T-cell (primary cell): ENCODE data around the gene LIFR. TPM values are rescaled to one million over a fixed set of nuclear protein-coding genes. Genes with fewer than 3 reads are reported as not detected.

Experiments used
- ATAC-seq, 4 experiments: fragments of 200-7000 bp in 3 of 4; fragments of 150-1000 bp in 1 of 4; cut with Tn5 transposase; replicated peaks in 1 of 4; 1 replicate in 3 of 4; 2 replicates in 1 of 4; pipeline ENCODE4 v1.10.0; 2021; ENCODE audit warnings: moderate library complexity in 3 of 4, mild to moderate bottlenecking in 2 of 4, moderate number of reproducible peaks in 1 of 4
- CTCF ChIA-PET, 2 donors: fragments of 300-600 bp; sonication (Branson Sonifier 250); formaldehyde crosslinking; loops; one replicate each; lab custom pipeline; 2022; ENCODE audit warnings: antibody characterized with exemption in 2 of 2; lab: Charles Lee
- POLR2A ChIA-PET, 2 donors: fragments of 300-600 bp; sonication (Branson Sonifier 250); formaldehyde crosslinking; loops; one replicate each; lab custom pipeline; 2022; ENCODE audit warnings: antibody characterized with exemption in 2 of 2; lab: Charles Lee
- DNase-seq, 35 experiments: peaks; one replicate each; pipeline versions ENCODE4 v3.0.0 to v3.0.0-alpha.2; 2013 to 2023
- H3K27ac ChIP-seq: one replicate; pipeline ENCODE4 v1.5.1; 2013; ENCODE audit warnings: low read length
- H3K27me3 ChIP-seq, 2 experiments: replicated peaks in 1 of 2; 1 replicate in 1 of 2; 2 replicates in 1 of 2; pipeline versions ENCODE4 v1.6.1 to v1.7.0; 2013; ENCODE audit warnings: low read length in 1 of 2, mixed read lengths in 1 of 2; ENCODE audit not compliant: control insufficient read depth in 2 of 2, insufficient read depth in 2 of 2; ENCODE audit errors: extremely low read depth in 1 of 2
- H3K36me3 ChIP-seq, 2 donors: 1 replicate in 1 of 2; 2 replicates in 1 of 2; pipeline versions ENCODE4 v1.6.1 to v1.7.0; 2013; ENCODE audit warnings: low read length in 1 of 2; ENCODE audit not compliant: control insufficient read depth in 2 of 2, insufficient read depth in 1 of 2; ENCODE audit errors: extremely low read depth in 1 of 2
- H3K4me1 ChIP-seq, 2 experiments: 1 replicate in 1 of 2; 2 replicates in 1 of 2; pipeline versions ENCODE4 v1.6.1 to v1.7.0; 2013; ENCODE audit warnings: low read length in 2 of 2, mixed read lengths in 1 of 2; ENCODE audit not compliant: insufficient read depth in 2 of 2, control insufficient read depth in 1 of 2; ENCODE audit errors: extremely low read depth in 1 of 2
- H3K4me3 ChIP-seq, 2 donors: 1 replicate in 1 of 2; 2 replicates in 1 of 2; pipeline versions ENCODE4 v1.5.1 to v1.7.0; 2013; ENCODE audit warnings: mild to moderate bottlenecking in 2 of 2, low read length in 1 of 2, moderate library complexity in 1 of 2; ENCODE audit not compliant: control insufficient read depth in 1 of 2; ENCODE audit errors: extremely low read depth in 1 of 2
- H3K9me3 ChIP-seq: 2 replicates; pipeline ENCODE4 v1.7.0; 2013
- H3K27ac Mint-ChIP-seq, 2 donors: one replicate each; pipeline ENCODE4 v1.8.0; 2020 to 2021; ENCODE audit warnings: mild to moderate bottlenecking in 2 of 2, mixed read lengths in 2 of 2
- H3K27me3 Mint-ChIP-seq, 2 donors: one replicate each; pipeline ENCODE4 v1.8.0; 2021 to 2022; ENCODE audit warnings: mixed read lengths in 2 of 2
- H3K36me3 Mint-ChIP-seq: one replicate; pipeline ENCODE4 v1.8.0; 2021; ENCODE audit warnings: mixed read lengths
- H3K4me1 Mint-ChIP-seq, 3 donors: one replicate each; pipeline ENCODE4 v1.8.0; 2020 to 2022; ENCODE audit warnings: mixed read lengths in 3 of 3, mild to moderate bottlenecking in 1 of 3
- H3K4me3 Mint-ChIP-seq, 3 donors: one replicate each; pipeline ENCODE4 v1.8.0; 2020 to 2022; ENCODE audit warnings: mild to moderate bottlenecking in 3 of 3, mixed read lengths in 3 of 3, moderate library complexity in 3 of 3
- H3K9me3 Mint-ChIP-seq, 3 donors: one replicate each; pipeline ENCODE4 v1.8.0; 2020 to 2022; ENCODE audit warnings: mixed read lengths in 3 of 3
- WGBS: methylation state at CpG from one replicate; pipeline ENCODE4 v1.1.5; 2013; ENCODE audit warnings: missing lambda C conversion rate; ENCODE audit not compliant: insufficient coverage; 5-methylcytosine and 5-hydroxymethylcytosine counted together
- total RNA-seq, 35 experiments: library from RNA in 6 of 35; stranded (reverse) in 6 of 35; fragments of 120-200 nt in 1 of 35; gene quantifications; one replicate each; pipeline versions ENCODE4 v1.2.1 to v1.2.4 and lab custom pipeline; 2013 to 2026

LIFR gene
- total RNA-seq, 5 donors from 2014 or later (not counting 1 experiment from before 2014, with no cell fraction given), result 0.12 to 1.2 (median 0.66) TPM; not detected in 1

- H3K27ac Mint-ChIP-seq, result no peak overlapping the region
- no peak overlapping the region for H3K27ac ChIP-seq
These were observed 925 bp downstream of the LIFR start for GRCh38 chr5:38555354-38556087.

DNA sequence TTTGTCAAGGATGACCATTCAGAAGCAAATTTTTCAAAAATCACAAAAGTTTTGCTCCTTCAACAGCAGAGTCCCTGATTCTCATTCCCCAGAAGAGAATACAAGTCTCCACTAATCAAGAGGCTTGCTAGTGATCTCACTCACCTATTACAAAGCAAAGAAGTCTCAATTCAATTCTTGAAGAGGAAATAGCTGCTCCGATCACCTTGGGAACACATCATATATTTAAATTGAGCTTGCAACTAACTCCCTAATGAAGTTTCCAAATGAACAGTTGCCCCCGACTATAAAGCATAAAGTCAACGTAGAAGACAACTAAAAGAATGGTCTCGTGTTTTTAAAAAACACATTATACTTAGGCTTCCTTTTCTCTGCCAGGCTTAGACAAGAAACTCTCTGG lies 1.6 kb downstream of the LIFR start:
- peak overlapping the region in 1 of 3 donors; percentile 81 for H3K4me3 Mint-ChIP-seq
- WGBS, result no CpG with 5 or more reads among the region's 4 CpGs
- ATAC-seq, result no peak

More at GRCh38 chr5:38555354-38556087, 925 bp downstream of the LIFR start:
- WGBS, result no CpG with 5 or more reads among the region's 11 CpGs
- H3K4me3 ChIP-seq, result peak overlapping the region in 1 of 2 donors; percentile 2
- H3K27me3 Mint-ChIP-seq, result peaks cover 51 to 60% of the 10 kb centered on the region in 2 donors
- H3K9me3 Mint-ChIP-seq, result no peaks in the 10 kb centered on the region
- H3K36me3 Mint-ChIP-seq, result no peaks in the 10 kb centered on the region
- CTCF ChIA-PET, result no interaction called here
- DNase-seq, result no peak
- H3K4me1 ChIP-seq, result peaks cover 2 to 13% of the 10 kb centered on the region in 2 experiments
- H3K9me3 ChIP-seq, result no peaks in the 10 kb centered on the region
- POLR2A ChIA-PET, result no interaction called here
- H3K4me1 Mint-ChIP-seq, result peaks cover 14 to 18% (median 17%) of the 10 kb centered on the region in 3 donors
- peak overlapping the region; percentile 62 to 82 (median 81) for H3K4me3 Mint-ChIP-seq
- ATAC-seq, result no peak
- peaks cover 11 to 18% of the 10 kb centered on the region in 2 experiments for H3K27me3 ChIP-seq
- no peaks in the 10 kb centered on the region for H3K36me3 ChIP-seq

DNA sequence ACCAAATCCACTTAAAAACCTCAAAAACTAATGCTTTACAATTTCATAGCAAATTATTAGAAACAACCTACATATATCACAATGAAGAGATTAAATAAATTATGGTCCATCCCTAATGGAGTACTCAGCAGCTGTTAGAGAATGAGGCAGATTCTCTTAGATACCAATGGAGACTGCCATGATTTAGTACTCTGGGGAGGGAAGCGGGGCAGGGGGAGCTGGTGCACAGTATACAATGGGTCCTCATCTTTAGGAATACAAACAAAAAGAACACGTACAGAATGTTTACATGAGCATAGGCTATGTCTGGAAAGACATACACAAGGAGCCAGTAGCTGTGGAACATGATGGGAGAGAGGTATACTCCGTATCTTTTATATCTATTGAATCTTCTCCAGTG lies 2.0 kb downstream of the LIFR start:
- no peak overlapping the region for H3K4me3 Mint-ChIP-seq
- POLR2A ChIA-PET, result no interaction called here
- CTCF ChIA-PET, result interaction anchor here in 1 of 2 donors (3.1 kb wide), 1 partner anchor 113 kb away, joined by 15 read pairs; no protein-coding TSS in a partner anchor

More for the DNA sequence above, 1.6 kb downstream of the LIFR start:
- ChIA-PET POLR2A (no interaction called here), CTCF (interaction anchor here in 1 of 2 donors (3.1 kb wide), 1 partner anchor 113 kb away, joined by 15 read pairs; no protein-coding TSS in a partner anchor)
- H3K9me3 Mint-ChIP-seq, result no peaks in the 10 kb centered on the region
- no peak for DNase-seq
- Histone ChIP-seq H3K4me3 (no peak overlapping the region), H3K27ac (no peak overlapping the region), H3K27me3 (peaks cover 11 to 18% of the 10 kb centered on the region in 2 experiments), H3K36me3 (no peaks in the 10 kb centered on the region), H3K4me1 (peaks cover 2 to 13% of the 10 kb centered on the region in 2 experiments), H3K9me3 (no peaks in the 10 kb centered on the region)
- H3K27ac Mint-ChIP-seq, result no peak overlapping the region
- no peaks in the 10 kb centered on the region for H3K36me3 Mint-ChIP-seq
- H3K27me3 Mint-ChIP-seq, result peaks cover 51 to 60% of the 10 kb centered on the region in 2 donors
- peaks cover 14 to 18% (median 17%) of the 10 kb centered on the region in 3 donors for H3K4me1 Mint-ChIP-seq

GRCh38 chr5:38553001-38553521 lies 3.4 kb downstream of the LIFR start:
- no peak for DNase-seq
- ChIA-PET CTCF (interaction anchor here (0.6 to 3.1 kb wide), 3 partner anchors 14 to 369 kb away, joined by 3 to 15 read pairs (median 3); no protein-coding TSS in a partner anchor), POLR2A (no interaction called here)
- ATAC-seq, result no peak
- WGBS, result 35% methylated on average over 1 of the region's 2 CpGs
- Histone ChIP-seq H3K4me1 (peaks cover 2 to 13% of the 10 kb centered on the region in 2 experiments), H3K36me3 (no peaks in the 10 kb centered on the region), H3K9me3 (no peaks in the 10 kb centered on the region), H3K4me3 (no peak overlapping the region), H3K27ac (no peak overlapping the region), H3K27me3 (peaks cover 9 to 18% of the 10 kb centered on the region in 2 experiments)
- Mint-ChIP-seq H3K4me1 (peaks cover 14 to 18% (median 17%) of the 10 kb centered on the region in 3 donors), H3K9me3 (no peaks in the 10 kb centered on the region), H3K27ac (no peak overlapping the region), H3K36me3 (no peaks in the 10 kb centered on the region), H3K4me3 (no peak overlapping the region), H3K27me3 (peaks cover 40 to 50% of the 10 kb centered on the region in 2 donors)

More for the DNA sequence above, 2.0 kb downstream of the LIFR start:
- peaks cover 14 to 18% (median 17%) of the 10 kb centered on the region in 3 donors for H3K4me1 Mint-ChIP-seq
- no peak overlapping the region for H3K27ac Mint-ChIP-seq
- DNase-seq (no peak), ATAC-seq (no peak)
- H3K27me3 Mint-ChIP-seq, result peaks cover 51 to 60% of the 10 kb centered on the region in 2 donors
- H3K27me3 ChIP-seq, result peaks cover 11 to 18% of the 10 kb centered on the region in 2 experiments
- H3K9me3 Mint-ChIP-seq, result no peaks in the 10 kb centered on the region
- H3K9me3 ChIP-seq, result no peaks in the 10 kb centered on the region
- no CpG with 5 or more reads among the region's 3 CpGs for WGBS
- no peaks in the 10 kb centered on the region for H3K36me3 ChIP-seq
- H3K27ac ChIP-seq, result no peak overlapping the region
- no peaks in the 10 kb centered on the region for H3K36me3 Mint-ChIP-seq
- H3K4me3 ChIP-seq, result no peak overlapping the region
- H3K4me1 ChIP-seq, result peaks cover 2 to 13% of the 10 kb centered on the region in 2 experiments

DNA sequence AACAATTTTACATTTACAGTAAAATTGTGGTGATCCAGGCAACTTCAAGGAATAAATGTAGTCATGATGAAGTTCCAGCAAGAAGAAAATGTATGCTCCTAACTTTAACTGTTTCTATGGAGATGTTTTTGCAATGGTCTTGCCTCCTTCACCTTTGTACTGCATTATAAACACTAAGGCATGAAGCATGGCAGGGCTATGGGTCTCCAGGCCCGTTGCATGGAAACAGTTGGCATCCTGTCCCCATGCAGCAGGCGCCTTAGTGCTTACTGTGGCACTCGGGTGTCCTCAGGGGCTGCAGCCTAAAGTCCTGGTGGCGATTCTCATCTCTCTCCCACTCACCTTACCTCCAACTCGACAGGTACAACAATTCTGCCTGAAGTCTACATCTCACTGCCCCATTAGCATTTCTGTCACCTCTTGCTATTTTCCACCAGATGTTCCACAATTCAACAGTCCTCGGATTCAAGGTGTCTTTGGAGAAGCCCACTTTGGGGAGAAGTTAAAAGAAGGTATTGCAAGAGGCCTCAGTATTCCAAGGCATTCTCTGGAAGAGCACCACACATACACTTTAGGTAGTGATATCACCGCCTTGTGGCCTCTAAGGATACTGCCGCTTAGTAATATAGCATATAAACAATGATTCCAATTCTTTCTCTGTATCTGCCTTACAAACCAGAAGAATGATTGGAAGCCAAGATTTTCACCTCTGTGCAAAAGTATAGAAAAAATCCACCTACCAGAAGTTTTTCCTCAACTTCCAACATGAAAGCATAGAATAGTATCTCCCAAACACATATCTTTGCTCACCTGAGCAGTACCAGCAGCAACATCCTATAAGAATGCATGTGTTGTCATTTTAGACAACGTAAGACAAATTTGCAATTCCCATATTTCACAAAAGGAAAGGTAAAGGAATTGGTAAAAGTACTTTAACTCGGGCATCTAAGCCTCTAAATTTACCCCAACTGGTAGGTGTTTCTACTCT lies 5.1 kb downstream of the LIFR start:
- no peak overlapping the region for H3K27ac ChIP-seq
- H3K27ac Mint-ChIP-seq, result no peak overlapping the region
- ATAC-seq (no peak), DNase-seq (peak in 1 of 35 experiments; percentile 26)
- H3K4me3 ChIP-seq, result no peak overlapping the region
- no peaks in the 10 kb centered on the region for H3K36me3 ChIP-seq
- no peak overlapping the region for H3K4me3 Mint-ChIP-seq
- peaks cover 9 to 10% of the 10 kb centered on the region in 2 experiments for H3K27me3 ChIP-seq
- POLR2A ChIA-PET, result no interaction called here
- H3K27me3 Mint-ChIP-seq, result peaks cover 38 to 39% of the 10 kb centered on the region in 2 donors
- H3K9me3 ChIP-seq, result no peaks in the 10 kb centered on the region
- H3K36me3 Mint-ChIP-seq, result no peaks in the 10 kb centered on the region
- WGBS, result 60% methylated on average over 4 of the region's 10 CpGs
- CTCF ChIA-PET, result interaction anchor here (0.7 to 3.1 kb wide), 4 partner anchors 71 to 110 kb away, joined by 3 to 15 read pairs (median 10); no protein-coding TSS in a partner anchor
- H3K4me1 ChIP-seq, result peaks cover 0 to 5% of the 10 kb centered on the region in 2 experiments
- peaks cover 6 to 11% (median 10%) of the 10 kb centered on the region in 3 donors for H3K4me1 Mint-ChIP-seq
- no peaks in the 10 kb centered on the region for H3K9me3 Mint-ChIP-seq
